NCI-H2196 treated with DMSO at 0.1 percent for 48 hours (cell line): ENCODE data around the gene R3HDM2.

Experiments used
- DNase-seq: peaks from one replicate; lab custom pipeline; 2025; ENCODE audit not compliant: unreplicated experiment; lab: John Stamatoyannopoulos, UW

Gene R3HDM2

DNA sequence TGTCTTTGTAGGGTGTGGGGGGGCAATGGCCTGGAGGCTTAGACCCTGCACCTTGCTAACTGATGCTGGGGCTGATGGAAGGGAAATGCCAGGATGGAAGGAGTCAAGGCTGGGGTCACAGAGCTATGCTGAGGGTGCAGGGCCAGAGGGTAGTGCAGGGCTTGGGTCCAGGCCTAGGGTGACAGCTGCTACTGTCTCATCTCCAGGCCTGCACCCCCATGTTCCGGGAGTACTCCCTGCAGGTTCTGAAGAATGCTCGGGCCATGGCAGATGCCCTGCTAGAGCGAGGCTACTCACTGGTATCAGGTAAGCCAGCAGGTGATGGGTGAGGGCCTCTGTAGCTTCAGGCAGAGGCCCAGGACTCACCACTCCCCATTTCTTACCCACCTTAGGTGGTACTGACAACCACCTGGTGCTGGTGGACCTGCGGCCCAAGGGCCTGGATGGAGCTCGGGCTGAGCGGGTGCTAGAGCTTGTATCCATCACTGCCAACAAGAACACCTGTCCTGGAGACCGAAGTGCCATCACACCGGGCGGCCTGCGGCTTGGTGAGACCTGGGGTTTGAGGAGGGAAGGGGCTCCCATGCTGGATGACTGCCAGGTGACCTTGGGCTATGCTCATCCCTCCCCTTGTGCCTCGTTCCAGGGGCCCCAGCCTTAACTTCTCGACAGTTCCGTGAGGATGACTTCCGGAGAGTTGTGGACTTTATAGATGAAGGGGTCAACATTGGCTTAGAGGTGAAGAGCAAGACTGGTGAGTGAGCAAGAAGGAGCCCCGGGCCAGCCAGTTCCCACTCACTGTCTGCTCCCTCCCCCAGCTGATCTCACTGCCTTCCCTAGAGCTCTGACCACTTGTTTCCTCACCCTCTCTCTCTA lies 197.2 kb downstream of the R3HDM2 start:
- no peak for DNase-seq

DNA sequence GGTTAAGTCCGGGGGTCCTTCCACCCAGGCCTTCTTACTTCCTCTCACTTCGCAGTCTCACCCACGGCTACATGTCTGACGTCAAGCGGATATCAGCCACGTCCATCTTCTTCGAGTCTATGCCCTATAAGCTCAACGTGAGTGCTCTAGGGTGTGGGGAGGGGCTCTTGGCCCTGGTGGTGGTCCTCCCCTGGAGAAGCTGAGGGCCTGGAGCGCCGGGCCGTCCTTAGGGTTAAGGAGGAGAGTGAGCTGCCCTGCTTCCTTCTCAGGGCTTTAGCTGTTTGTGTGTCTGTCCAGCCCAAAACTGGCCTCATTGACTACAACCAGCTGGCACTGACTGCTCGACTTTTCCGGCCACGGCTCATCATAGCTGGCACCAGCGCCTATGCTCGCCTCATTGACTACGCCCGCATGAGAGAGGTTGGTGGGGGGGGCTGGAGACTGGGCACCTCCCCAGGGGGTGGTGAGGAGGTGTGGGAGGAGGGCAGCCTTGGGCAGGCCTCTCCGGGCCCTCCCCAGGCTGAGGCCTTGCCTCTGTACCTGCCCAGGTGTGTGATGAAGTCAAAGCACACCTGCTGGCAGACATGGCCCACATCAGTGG lies 198.6 kb downstream of the R3HDM2 start:
- no peak for DNase-seq

- DNase-seq, result no peak
Measured at GRCh38 chr12:57231276-57232021, 199.4 kb downstream of the R3HDM2 start.

- no peak for DNase-seq
Measured at GRCh38 chr12:57230381-57231155, 200.3 kb downstream of the R3HDM2 start.

- peak; percentile 94 for DNase-seq
Measured at GRCh38 chr12:57229634-57230380, 201.0 kb downstream of the R3HDM2 start, which contains the start of gene SHMT2. SHMT2 (plus strand) TSS chr12:57229711; CDS start chr12:57229779, 68 bp downstream.

DNA sequence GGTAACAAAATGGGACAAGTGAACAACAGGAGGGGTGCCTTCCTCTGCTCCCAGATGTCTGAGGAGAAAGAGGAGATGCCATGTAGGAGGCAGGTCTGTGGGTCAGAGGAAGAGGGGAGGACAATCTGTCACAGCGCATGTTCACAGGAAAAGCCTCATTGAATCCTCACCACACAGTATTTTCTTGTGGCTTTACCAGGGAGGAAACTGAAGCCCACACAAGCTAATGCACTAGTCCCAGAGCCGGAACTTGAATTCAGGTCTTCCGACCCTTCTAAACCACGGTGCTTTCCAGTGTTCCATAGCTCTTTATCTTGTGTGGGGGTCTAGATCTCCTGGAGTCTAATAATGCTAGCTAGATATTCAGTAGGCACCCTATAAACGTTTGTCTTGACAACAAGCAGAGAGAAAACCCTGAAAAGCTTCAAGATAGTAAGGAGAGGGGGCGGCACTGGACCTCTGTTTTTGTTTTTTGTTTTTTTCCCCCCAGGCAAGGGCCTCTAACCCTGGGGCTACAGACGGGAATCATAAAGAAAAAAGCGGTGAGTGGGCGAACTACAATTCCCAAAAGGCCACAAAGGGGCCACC lies 201.7 kb downstream of the R3HDM2 start:
- no peak for DNase-seq

GRCh38 chr12:57227315-57228115 lies 203.3 kb downstream of the R3HDM2 start:
- DNase-seq, result no peak

DNA sequence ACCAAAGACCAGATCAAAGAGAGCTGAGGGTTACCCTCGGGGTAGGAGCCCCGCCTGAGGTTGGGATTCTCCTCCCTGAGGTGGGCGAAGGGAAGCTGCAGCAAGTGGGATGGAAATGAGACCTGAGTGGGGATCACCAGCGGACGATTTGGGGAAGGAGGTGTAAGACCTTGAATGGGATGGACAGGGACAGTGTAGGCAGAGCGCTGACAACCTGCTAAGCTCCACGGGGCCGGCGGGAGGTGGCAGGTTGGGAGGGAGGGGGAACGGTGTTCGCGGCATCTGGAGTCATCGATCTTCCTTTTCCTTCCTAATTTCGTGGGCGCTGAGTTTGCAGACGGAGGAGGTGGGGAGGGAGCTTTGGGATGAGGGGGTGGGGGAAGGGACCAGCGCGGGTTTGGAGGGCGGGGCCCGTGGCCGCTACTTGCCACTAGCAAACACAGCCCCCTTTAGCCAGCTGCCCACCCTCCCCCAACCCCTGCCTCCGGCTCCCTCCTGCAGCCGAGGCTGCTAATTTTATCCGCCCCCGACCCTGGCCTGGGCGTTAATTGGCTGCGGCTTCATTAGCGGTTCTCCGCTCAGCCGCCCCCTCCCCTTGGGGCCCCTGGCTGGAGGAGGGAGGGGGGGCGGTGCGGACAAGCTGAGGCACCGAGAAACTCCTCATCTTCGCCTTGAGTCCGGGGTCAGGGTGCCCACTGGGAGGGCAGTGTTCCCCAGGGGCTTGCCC lies 204.1 kb downstream of the R3HDM2 start:
- no peak for DNase-seq

DNA sequence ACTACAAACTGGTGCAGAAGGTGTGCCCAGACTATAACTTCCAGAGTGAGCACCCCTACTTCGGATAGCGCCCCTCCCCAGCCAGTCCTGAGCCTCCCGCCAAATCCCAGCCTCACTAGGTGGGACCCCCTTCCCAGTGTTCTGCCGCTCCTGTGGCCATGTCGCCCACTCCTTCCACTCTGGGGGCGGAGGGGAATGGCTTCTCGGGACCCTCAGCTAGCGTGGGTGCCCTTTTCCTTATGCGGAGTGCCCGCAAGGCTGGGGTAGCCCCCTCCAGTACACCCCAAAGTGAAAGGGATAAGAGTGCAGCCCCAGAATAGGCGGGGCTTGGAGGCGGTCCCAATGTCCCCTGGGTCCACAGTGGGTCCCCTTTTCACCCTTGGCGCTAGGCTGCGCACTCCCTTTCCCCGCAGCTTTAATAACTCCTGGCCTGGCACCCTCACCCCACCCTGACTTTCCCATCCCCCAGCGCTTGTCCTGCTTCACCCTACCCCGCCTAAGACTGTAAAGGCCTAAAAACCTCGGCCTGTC lies 205.1 kb downstream of the R3HDM2 start:
- no peak for DNase-seq

DNA sequence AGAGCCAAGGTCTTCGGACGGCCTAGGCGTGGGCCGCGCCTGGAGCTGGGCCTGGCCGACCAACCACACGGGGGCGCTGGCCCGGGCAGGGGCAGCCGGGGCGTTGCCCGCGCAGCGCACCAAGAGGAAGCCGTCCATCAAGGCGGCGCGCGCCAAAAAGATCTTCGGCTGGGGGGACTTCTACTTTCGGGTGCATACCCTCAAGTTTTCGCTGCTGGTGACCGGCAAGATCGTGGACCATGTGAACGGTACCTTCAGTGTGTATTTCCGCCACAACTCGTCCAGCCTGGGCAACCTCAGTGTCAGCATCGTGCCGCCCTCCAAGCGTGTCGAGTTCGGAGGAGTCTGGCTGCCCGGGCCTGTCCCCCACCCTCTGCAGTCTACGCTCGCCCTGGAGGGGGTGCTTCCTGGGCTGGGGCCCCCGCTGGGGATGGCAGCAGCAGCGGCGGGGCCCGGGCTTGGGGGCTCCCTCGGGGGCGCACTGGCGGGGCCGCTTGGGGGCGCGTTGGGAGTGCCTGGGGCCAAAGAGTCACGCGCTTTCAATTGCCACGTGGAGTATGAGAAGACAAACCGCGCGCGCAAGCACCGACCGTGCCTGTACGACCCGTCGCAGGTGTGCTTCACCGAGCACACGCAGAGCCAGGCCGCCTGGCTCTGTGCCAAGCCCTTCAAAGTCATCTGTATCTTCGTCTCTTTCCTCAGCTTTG lies 205.7 kb downstream of the R3HDM2 start:
- DNase-seq, result no peak

- DNase-seq, result no peak
Measured at GRCh38 chr12:57224278-57224972, 206.4 kb downstream of the R3HDM2 start.

DNA sequence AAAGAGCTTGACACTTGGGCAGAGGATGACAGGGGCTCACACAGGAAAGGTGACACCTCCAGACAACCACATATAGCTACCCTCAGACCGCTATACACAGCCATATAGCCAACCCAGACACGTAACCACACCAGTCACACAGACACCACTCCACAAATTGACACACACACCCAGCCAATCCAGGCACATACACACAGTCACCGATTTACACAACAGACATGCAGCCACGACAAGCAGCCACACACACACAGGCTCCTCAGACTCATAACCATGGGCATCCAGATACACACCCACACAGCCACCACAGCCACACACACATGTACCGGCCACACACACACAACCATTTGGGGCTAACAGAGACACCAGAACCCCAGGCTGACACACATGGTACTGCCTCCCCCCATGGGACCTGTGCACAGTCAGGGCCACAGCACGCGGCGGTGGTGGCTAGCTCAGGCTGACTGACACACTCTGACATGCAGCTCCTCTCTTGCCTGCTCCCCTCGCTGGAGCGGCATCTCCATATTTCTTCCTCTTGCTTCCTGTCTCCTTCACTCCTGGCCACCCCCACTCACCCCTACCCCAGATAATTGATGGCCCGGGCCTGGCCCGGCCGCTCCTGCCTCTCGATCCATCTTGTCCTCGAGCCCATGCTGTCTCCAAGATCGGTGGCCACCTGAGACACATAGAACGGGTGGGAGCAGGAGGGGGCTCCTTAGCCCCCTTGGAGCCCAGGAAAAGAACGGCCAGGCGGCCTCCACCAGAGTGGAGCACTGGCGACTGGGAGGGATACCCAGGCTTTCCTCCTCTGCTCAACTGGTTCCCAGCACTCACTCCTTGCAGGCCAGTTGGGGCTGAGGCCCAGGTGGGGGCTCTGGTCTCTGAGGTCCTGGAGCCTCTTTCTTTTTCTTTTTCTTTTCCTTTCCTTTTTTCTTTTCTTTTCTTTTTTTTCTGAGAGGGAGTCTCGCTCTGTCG lies 207.4 kb downstream of the R3HDM2 start:
- no peak for DNase-seq

GRCh38 chr12:57222286-57223190 lies 208.3 kb downstream of the R3HDM2 start:
- no peak for DNase-seq

DNA sequence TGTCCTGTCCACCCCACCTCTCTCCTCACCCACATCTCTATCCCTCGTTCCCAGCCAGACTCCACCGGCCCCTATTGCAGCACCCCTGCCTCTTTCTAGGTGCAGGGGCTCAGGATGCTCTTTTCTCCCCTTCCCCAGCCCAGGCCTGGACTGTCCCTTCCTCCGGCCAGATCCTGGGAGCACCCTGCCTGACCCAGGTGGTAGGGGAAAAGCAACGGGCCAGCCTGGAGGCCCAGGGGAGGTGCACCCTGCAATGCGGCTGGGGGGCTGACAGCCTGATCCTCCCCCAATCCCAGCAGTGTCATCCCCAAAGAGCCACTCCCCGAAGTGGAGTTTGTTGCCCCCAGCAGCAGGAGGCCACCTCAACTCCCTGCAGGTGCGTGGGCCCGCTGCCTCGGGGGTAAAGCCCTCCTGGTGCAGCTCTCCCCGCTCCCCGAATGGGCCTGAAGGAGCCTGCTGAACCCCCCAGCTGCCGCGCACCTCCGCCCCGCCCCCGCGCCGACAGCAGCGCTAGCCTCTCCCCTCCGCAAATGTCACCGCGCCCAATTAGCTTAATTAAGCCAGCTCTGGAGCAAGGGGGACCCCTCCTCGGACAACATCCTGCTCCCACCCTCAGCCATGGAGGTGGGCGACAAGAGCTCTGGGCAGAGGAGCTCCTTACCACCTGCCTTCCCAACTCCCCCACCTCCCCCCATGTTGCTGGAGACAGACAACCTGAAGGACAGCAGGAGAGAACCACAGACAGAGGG lies 209.5 kb downstream of the R3HDM2 start:
- DNase-seq, result no peak
